Measurements from ENCODE around the gene IKZF3. TPM values are rescaled to one million over a fixed set of nuclear protein-coding genes. Genes with fewer than 3 reads are reported as not detected.

Gene IKZF3
- total RNA-seq, 2 donors from 2014 or later, result 0.11 to 0.18 TPM

- Mint-ChIP-seq H3K27ac (no peak overlapping the region), H3K27me3 (ENCODE audit: insufficient read depth) (no peaks in the 10 kb centered on the region), H3K36me3 (ENCODE audit: low read depth) (peaks cover 44% of the 10 kb centered on the region), H3K4me3 (no peak overlapping the region), H3K4me1 (peaks cover 18% of the 10 kb centered on the region), H3K9me3 (no peaks in the 10 kb centered on the region)
- Histone ChIP-seq H3K9me3 (ENCODE audit: control insufficient read depth, low read length) (no peaks in the 10 kb centered on the region), H3K36me3 (ENCODE audit: control insufficient read depth, insufficient read depth, low read length) (peaks cover 13% of the 10 kb centered on the region), H3K4me3 (ENCODE audit: low read length) (no peak overlapping the region), H3K27me3 (ENCODE audit: control insufficient read depth, insufficient read depth, low read length, poor library complexity, severe bottlenecking) (no peaks in the 10 kb centered on the region), H3K4me1 (ENCODE audit: control insufficient read depth, insufficient read depth, low read length) (peaks cover 5% of the 10 kb centered on the region), H3K9ac (ENCODE audit: extremely low read depth, low read length, poor library complexity, severe bottlenecking) (no peak overlapping the region), H3K27ac (ENCODE audit: low read depth, low read length) (no peak overlapping the region)
- DNase-seq, result no peak
- 89 to 93% methylated on average over 4 to 8 of the region's 8 CpGs for WGBS, 2 experiments (ENCODE audit: insufficient coverage in 1 of 2, insufficient read length in 1 of 2)
- TF ChIP-seq, protein P1, sequence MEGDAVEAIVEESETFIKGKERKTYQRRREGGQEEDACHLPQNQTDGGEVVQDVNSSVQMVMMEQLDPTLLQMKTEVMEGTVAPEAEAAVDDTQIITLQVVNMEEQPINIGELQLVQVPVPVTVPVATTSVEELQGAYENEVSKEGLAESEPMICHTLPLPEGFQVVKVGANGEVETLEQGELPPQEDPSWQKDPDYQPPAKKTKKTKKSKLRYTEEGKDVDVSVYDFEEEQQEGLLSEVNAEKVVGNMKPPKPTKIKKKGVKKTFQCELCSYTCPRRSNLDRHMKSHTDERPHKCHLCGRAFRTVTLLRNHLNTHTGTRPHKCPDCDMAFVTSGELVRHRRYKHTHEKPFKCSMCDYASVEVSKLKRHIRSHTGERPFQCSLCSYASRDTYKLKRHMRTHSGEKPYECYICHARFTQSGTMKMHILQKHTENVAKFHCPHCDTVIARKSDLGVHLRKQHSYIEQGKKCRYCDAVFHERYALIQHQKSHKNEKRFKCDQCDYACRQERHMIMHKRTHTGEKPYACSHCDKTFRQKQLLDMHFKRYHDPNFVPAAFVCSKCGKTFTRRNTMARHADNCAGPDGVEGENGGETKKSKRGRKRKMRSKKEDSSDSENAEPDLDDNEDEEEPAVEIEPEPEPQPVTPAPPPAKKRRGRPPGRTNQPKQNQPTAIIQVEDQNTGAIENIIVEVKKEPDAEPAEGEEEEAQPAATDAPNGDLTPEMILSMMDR (conservative IDR thresholded peaks at IDR 0.05), result no peak
Measured at GRCh38 chr17:39744836-39745215, 119.3 kb downstream of the IKZF3 start.

DNA sequence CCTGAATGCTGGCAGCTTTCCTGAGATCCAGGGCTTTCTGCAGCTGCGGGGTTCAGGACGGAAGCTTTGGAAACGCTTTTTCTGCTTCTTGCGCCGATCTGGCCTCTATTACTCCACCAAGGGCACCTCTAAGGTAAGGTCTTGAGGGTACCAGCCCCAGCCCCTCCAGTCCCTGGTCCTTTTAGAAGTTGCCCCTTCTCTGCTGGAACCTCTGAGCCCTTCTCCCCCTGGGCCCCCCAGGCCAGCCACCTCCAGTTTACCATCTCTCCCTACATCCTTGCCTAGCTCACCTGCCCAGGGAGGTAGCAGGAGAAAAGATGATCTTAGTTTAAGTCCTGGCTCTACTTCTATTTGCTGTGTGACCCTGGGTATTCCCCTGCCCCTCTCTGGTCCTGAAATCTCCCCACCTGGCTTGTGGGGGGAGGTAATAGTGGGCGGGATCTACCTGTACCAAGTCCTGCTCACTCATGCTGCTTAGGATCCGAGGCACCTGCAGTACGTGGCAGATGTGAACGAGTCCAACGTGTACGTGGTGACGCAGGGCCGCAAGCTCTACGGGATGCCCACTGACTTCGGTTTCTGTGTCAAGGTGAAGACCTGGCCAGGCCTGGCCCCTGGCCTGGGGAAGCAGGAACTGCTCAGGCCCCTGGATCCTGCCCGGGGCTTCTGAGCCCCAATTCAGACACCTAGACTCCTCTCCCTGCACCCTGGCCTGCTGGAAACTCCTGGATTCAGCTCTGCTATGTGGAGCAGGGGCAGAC, 119.9 kb downstream of the IKZF3 start:
- peaks cover 13% of the 10 kb centered on the region for H3K36me3 ChIP-seq (ENCODE audit: control insufficient read depth, insufficient read depth, low read length)
- peaks cover 19% of the 10 kb centered on the region for H3K4me1 Mint-ChIP-seq
- no peaks in the 10 kb centered on the region for H3K9me3 ChIP-seq (ENCODE audit: control insufficient read depth, low read length)
- no peaks in the 10 kb centered on the region for H3K9me3 Mint-ChIP-seq
- H3K27ac ChIP-seq (ENCODE audit: low read depth, low read length), result no peak overlapping the region
- H3K27me3 ChIP-seq (ENCODE audit: control insufficient read depth, insufficient read depth, low read length, poor library complexity, severe bottlenecking), result no peaks in the 10 kb centered on the region
- peaks cover 44% of the 10 kb centered on the region for H3K36me3 Mint-ChIP-seq (ENCODE audit: low read depth)
- WGBS, 2 experiments (ENCODE audit: insufficient coverage in 1 of 2, insufficient read length in 1 of 2), result 96% methylated on average over 16 of the region's 16 CpGs
- DNase-seq, result no peak
- no peak overlapping the region for H3K27ac Mint-ChIP-seq
- peaks cover 5% of the 10 kb centered on the region for H3K4me1 ChIP-seq (ENCODE audit: control insufficient read depth, insufficient read depth, low read length)
- H3K27me3 Mint-ChIP-seq (ENCODE audit: insufficient read depth), result no peaks in the 10 kb centered on the region
- H3K4me3 Mint-ChIP-seq, result no peak overlapping the region
- H3K4me3 ChIP-seq (ENCODE audit: low read length), result no peak overlapping the region
- TF ChIP-seq, protein P1 (conservative IDR thresholded peaks at IDR 0.05), result no peak
- no peak overlapping the region for H3K9ac ChIP-seq (ENCODE audit: extremely low read depth, low read length, poor library complexity, severe bottlenecking)

DNA sequence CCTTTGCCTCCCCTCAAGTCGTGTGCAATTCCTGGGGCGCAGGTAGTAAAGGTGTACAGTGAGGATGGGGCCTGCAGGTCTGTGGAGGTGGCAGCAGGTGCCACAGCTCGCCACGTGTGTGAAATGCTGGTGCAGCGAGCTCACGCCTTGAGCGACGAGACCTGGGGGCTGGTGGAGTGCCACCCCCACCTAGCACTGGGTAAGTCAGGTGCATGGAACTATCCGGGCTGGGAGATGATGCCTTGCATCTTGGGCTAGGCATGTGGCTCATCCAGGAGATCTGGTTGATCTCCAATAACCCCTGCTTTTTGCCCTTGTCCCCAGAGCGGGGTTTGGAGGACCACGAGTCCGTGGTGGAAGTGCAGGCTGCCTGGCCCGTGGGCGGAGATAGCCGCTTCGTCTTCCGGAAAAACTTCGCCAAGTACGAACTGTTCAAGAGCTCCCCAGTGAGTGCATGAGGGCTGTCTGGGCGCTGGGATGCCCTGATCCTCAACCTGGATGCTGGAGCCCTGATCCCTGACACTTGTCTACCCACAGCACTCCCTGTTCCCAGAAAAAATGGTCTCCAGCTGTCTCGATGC, 121.2 kb downstream of the IKZF3 start:
- no peak for DNase-seq
- Mint-ChIP-seq H3K27ac (no peak overlapping the region), H3K27me3 (ENCODE audit: insufficient read depth) (no peaks in the 10 kb centered on the region), H3K4me1 (peaks cover 19% of the 10 kb centered on the region), H3K9me3 (no peaks in the 10 kb centered on the region), H3K4me3 (no peak overlapping the region), H3K36me3 (ENCODE audit: low read depth) (peaks cover 43% of the 10 kb centered on the region)
- Histone ChIP-seq H3K27ac (ENCODE audit: low read depth, low read length) (no peak overlapping the region), H3K36me3 (ENCODE audit: control insufficient read depth, insufficient read depth, low read length) (peaks cover 13% of the 10 kb centered on the region), H3K4me1 (ENCODE audit: control insufficient read depth, insufficient read depth, low read length) (peaks cover 5% of the 10 kb centered on the region), H3K27me3 (ENCODE audit: control insufficient read depth, insufficient read depth, low read length, poor library complexity, severe bottlenecking) (no peaks in the 10 kb centered on the region), H3K9me3 (ENCODE audit: control insufficient read depth, low read length) (no peaks in the 10 kb centered on the region), H3K4me3 (ENCODE audit: low read length) (no peak overlapping the region), H3K9ac (ENCODE audit: extremely low read depth, low read length, poor library complexity, severe bottlenecking) (no peak overlapping the region)
- 92 to 94% methylated on average over 21 of the region's 21 CpGs for WGBS, 2 experiments (ENCODE audit: insufficient coverage in 1 of 2, insufficient read length in 1 of 2)
- TF ChIP-seq, protein P1 (conservative IDR thresholded peaks at IDR 0.05), result no peak

Data from endodermal cell (in vitro differentiated cells).